Inflammatory macrophage (primary cell): ENCODE data around the gene MFSD11.
"Not testable (repeated sequence)": the region's sequence is repeated elsewhere in the genome, so short reads cannot be mapped to it uniquely, and the experiment has no call there.

ENCODE experiments used
- DNase-seq, 2 donors: peaks; one replicate each; pipeline ENCODE4 v3.0.0-alpha.2; 2020 to 2022

MFSD11 gene

GRCh38 chr17:76726776-76727718 lies 10.9 kb upstream of the MFSD11 start, which contains the start of gene METTL23:
Gene METTL23, plus strand, starts transcription at chr17:76726839. Its CDS starts 2,872 bp downstream, at chr17:76729711.
- peak; percentile 58 to 76 for DNase-seq

GRCh38 chr17:76727745-76728456 lies 10.0 kb upstream of the MFSD11 start:
- DNase-seq = peak; percentile 46 to 66

- not testable (repeated sequence) for DNase-seq
These were observed 5.9 kb upstream of the MFSD11 start for GRCh38 chr17:76731800-76732733.

GRCh38 chr17:76732734-76733617 lies 4.9 kb upstream of the MFSD11 start:
- DNase-seq = no peak

GRCh38 chr17:76733618-76733957 lies 4.3 kb upstream of the MFSD11 start:
- DNase-seq = no peak

GRCh38 chr17:76734080-76734840 lies 3.7 kb upstream of the MFSD11 start:
- DNase-seq = peak; percentile 62 to 66

GRCh38 chr17:76735006-76735405 lies 2.9 kb upstream of the MFSD11 start:
- DNase-seq = peak in 1 of 2 donors; percentile 23

- no peak for DNase-seq
These were observed 2.2 kb upstream of the MFSD11 start for GRCh38 chr17:76735586-76736348.

GRCh38 chr17:76736349-76737081 lies 1.4 kb upstream of the MFSD11 start:
- peak; percentile 64 to 82 for DNase-seq

- DNase-seq = peak; percentile 99
These were observed 740 bp upstream of the MFSD11 start, which contains the start of gene SRSF2 for GRCh38 chr17:76737082-76737675. Gene SRSF2, minus strand, starts transcription at chr17:76737331. Its CDS starts 171 bp downstream, at chr17:76737160.

GRCh38 chr17:76738468-76738850 lies 540 bp downstream of the MFSD11 start:
- no peak for DNase-seq

- DNase-seq = not testable (repeated sequence)
These were observed 1.7 kb downstream of the MFSD11 start for GRCh38 chr17:76739568-76740115.

GRCh38 chr17:76740329-76741118 lies 2.6 kb downstream of the MFSD11 start:
- DNase-seq = no peak

- DNase-seq = no peak
These were observed 5.0 kb downstream of the MFSD11 start for GRCh38 chr17:76742958-76743357.

- no peak for DNase-seq
These were observed 6.8 kb downstream of the MFSD11 start for GRCh38 chr17:76744747-76745146.

- not testable (repeated sequence) for DNase-seq
These were observed 7.9 kb downstream of the MFSD11 start for GRCh38 chr17:76745785-76746184.

GRCh38 chr17:76747716-76748363 lies 9.9 kb downstream of the MFSD11 start:
- DNase-seq = no peak
